Peyer's patch (tissue), 4 donors: Measurements from ENCODE around the gene SEC24A.
"Not testable (repeated sequence)": the region's sequence is repeated elsewhere in the genome, so short reads cannot be mapped to it uniquely, and the experiment has no call there.

Source experiments
- POLR2A ChIP-seq, 2 donors: fragments of 450-650 bp; IDR thresholded peaks; one replicate each; pipeline ENCODE4 v1.5.1; 2017; ENCODE audit warnings: antibody characterized with exemption in 2 of 2, mild to moderate bottlenecking in 2 of 2, moderate library complexity in 2 of 2
- TF ChIP-seq, protein P1 (sequence below), 6 experiments: fragments of 450-650 bp in 4 of 6; fragments of 200-600 bp in 2 of 6; sonication (generic) in 1 of 6; IDR thresholded peaks; one replicate each; pipeline ENCODE4 v1.5.1; 2017 to 2019; ENCODE audit warnings: antibody characterized with exemption in 6 of 6, mild to moderate bottlenecking in 3 of 6, moderate library complexity in 1 of 6

DNA sequence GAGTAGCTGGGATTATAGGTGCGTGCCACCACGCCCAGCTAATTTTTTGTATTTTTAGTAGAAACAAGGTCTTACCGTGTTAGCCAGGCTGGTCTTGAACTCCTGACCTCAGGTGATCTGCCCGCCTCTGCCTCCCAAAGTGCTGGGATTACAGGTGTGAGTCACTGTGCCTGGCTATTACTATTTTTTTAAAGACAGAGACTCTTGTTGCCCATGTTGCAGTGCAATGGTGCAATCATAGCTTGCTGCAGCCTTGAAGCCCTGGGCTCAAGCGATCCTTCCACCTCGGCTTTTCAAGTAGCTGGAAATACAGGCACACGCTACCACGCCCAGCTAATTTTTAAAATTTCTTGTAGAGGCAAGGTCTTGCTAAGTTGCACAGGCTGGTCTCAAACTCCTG lies 41.6 kb downstream of the SEC24A start:
- not testable (repeated sequence) for TF ChIP-seq POLR2A (IDR thresholded peaks at IDR 0.05)
- TF ChIP-seq, protein P1, sequence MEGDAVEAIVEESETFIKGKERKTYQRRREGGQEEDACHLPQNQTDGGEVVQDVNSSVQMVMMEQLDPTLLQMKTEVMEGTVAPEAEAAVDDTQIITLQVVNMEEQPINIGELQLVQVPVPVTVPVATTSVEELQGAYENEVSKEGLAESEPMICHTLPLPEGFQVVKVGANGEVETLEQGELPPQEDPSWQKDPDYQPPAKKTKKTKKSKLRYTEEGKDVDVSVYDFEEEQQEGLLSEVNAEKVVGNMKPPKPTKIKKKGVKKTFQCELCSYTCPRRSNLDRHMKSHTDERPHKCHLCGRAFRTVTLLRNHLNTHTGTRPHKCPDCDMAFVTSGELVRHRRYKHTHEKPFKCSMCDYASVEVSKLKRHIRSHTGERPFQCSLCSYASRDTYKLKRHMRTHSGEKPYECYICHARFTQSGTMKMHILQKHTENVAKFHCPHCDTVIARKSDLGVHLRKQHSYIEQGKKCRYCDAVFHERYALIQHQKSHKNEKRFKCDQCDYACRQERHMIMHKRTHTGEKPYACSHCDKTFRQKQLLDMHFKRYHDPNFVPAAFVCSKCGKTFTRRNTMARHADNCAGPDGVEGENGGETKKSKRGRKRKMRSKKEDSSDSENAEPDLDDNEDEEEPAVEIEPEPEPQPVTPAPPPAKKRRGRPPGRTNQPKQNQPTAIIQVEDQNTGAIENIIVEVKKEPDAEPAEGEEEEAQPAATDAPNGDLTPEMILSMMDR (IDR thresholded peaks at IDR 0.05): not testable (repeated sequence)
